K562 (cell line): ENCODE data around the gene SRGAP3. TPM values are rescaled to one million over a fixed set of nuclear protein-coding genes. Genes with fewer than 3 reads are reported as not detected.

Experiments
- ATAC-seq: fragments of 200-7000 bp; cut with Tn5 transposase; 3 replicates; pipeline ENCODE4 v1.9.1; 2020; ENCODE audit warnings: moderate library complexity
- BruUV-seq: library from RNA; stranded (reverse); fragments of 400-500 nt; replicated peaks from 2 replicates; lab custom pipeline; 2021; lab: Mats Ljungman, UMichigan
- CTCF ChIA-PET: fragments of 300-600 bp; formaldehyde crosslinking; extraction: SDS; loops from one replicate; lab custom pipeline; 2021; ENCODE audit warnings: low intra/inter-chr PET ratio; lab: Yijun Ruan, JAX
- POLR2A ChIA-PET: fragments of 300-600, 350-650 bp; sonication (Branson Sonifier 250); formaldehyde crosslinking; extraction: SDS; loops from one replicate; lab custom pipeline; 2021; ENCODE audit warnings: antibody characterized with exemption, inconsistent platforms; lab: Yijun Ruan, JAX
- DNase-seq, 4 experiments: peaks; one replicate each; pipeline versions ENCODE4 v3.0.0 to v3.0.0-alpha.2; 2011 to 2018; ENCODE audit warnings: low spot score in 3 of 4, mixed read lengths in 3 of 4; ENCODE audit errors: extremely low read depth in 1 of 4
- FAIRE-seq: peaks from 2 replicates; lab custom pipeline; 2011; peaks lifted over from hg19 to GRCh38; lab: Jason Lieb, UNC
- H2AFZ ChIP-seq: 2 replicates; pipeline ENCODE4 v1.6.0; 2011; ENCODE audit warnings: low read depth, low read length, control low read depth, inconsistent platforms
- H3K27ac ChIP-seq: fragments of 200-600 bp; 3 replicates; pipeline ENCODE4 v1.8.0; 2011; ENCODE audit warnings: low read depth, mild to moderate bottlenecking, control low read depth, inconsistent platforms, low read length, moderate library complexity, mixed read lengths; ENCODE audit errors: extremely low read depth
- H3K27me3 ChIP-seq, 2 experiments: fragments of 300-600 bp in 1 of 2; 2 replicates in 1 of 2; 3 replicates in 1 of 2; pipeline versions ENCODE4 v1.6.0 to v1.8.0; 2011; ENCODE audit warnings: inconsistent platforms in 2 of 2, low read length in 2 of 2, mild to moderate bottlenecking in 1 of 2, mixed read lengths in 1 of 2, moderate library complexity in 1 of 2; ENCODE audit not compliant: control insufficient read depth in 2 of 2, insufficient read depth in 2 of 2
- H3K36me3 ChIP-seq: fragments of 300-600 bp; 3 replicates; pipeline ENCODE4 v1.8.0; 2011; ENCODE audit warnings: mild to moderate bottlenecking, low read length, inconsistent platforms; ENCODE audit not compliant: control insufficient read depth, insufficient read depth
- H3K4me1 ChIP-seq, 2 experiments: fragments of 200-600 bp in 1 of 2; replicated peaks in 1 of 2; 2 replicates in 1 of 2; 3 replicates in 1 of 2; pipeline versions ENCODE4 v1.5.1 to v1.8.0; 2011; ENCODE audit warnings: inconsistent platforms in 2 of 2, low read length in 2 of 2, mild to moderate bottlenecking in 1 of 2, mixed read lengths in 1 of 2, moderate library complexity in 1 of 2; ENCODE audit not compliant: control insufficient read depth in 2 of 2, insufficient read depth in 2 of 2
- H3K4me2 ChIP-seq: 2 replicates; pipeline ENCODE4 v1.6.1; 2011; ENCODE audit warnings: low read length, control low read depth, inconsistent platforms, mixed read lengths; ENCODE audit not compliant: insufficient read depth
- H3K4me3 ChIP-seq: fragments of 200-600 bp; sonication (generic), shearing (Covaris generic); 2 replicates; pipeline ENCODE4 v1.5.1; 2016; ENCODE audit warnings: control low read depth, inconsistent platforms
- H3K79me2 ChIP-seq: fragments of 200-600 bp; 3 replicates; pipeline ENCODE4 v1.8.0; 2011; ENCODE audit warnings: low read length, inconsistent platforms; ENCODE audit not compliant: control insufficient read depth, insufficient read depth
- H3K9ac ChIP-seq, 2 experiments: 2 replicates each; pipeline versions ENCODE4 v1.6.0 to v1.6.1; 2011; ENCODE audit warnings: low read depth in 2 of 2, low read length in 2 of 2, control low read depth in 1 of 2, inconsistent platforms in 1 of 2, mild to moderate bottlenecking in 1 of 2, mixed read lengths in 1 of 2; ENCODE audit not compliant: insufficient read depth in 1 of 2
- H3K9me1 ChIP-seq: one replicate; pipeline ENCODE4 v1.6.0; 2011; ENCODE audit warnings: inconsistent platforms, mild to moderate bottlenecking, low read length, moderate library complexity; ENCODE audit not compliant: control insufficient read depth, insufficient read depth
- H3K9me3 ChIP-seq: replicated peaks from 2 replicates; pipeline ENCODE4 v1.5.1; 2011; ENCODE audit warnings: low read depth, low read length, inconsistent platforms; ENCODE audit not compliant: control insufficient read depth, insufficient read depth
- H4K20me1 ChIP-seq: replicated peaks from 2 replicates; pipeline ENCODE4 v1.6.1; 2011; ENCODE audit warnings: low read length, inconsistent platforms, mixed read lengths; ENCODE audit not compliant: control insufficient read depth, insufficient read depth
- C11orf30 ChIP-seq: fragments of 450-650 bp; IDR thresholded peaks from 2 replicates; pipeline ENCODE4 v1.6.1; 2016; ENCODE audit warnings: low read depth, mild to moderate bottlenecking
- HEY1 ChIP-seq: fragments of 250-450 bp; sonication (Bioruptor Pico); IDR thresholded peaks from 2 replicates; pipeline ENCODE4 v1.5.0; 2020; ENCODE audit warnings: mild to moderate bottlenecking, moderate library complexity, borderline replicate concordance
- KDM5B ChIP-seq: fragments of 200-600 bp; sonication (generic); IDR thresholded peaks from 2 replicates; pipeline ENCODE4 v1.6.1; 2012; ENCODE audit warnings: low read depth, mild to moderate bottlenecking, moderate library complexity, low read length, control low read depth, inconsistent platforms; ENCODE audit not compliant: insufficient replicate concordance
- NCOA4 ChIP-seq: fragments of 450-650 bp; IDR thresholded peaks from 2 replicates; pipeline ENCODE4 v1.6.1; 2018; ENCODE audit warnings: mild to moderate bottlenecking; ENCODE audit not compliant: partially characterized antibody
- NR2C2 ChIP-seq, 2 experiments: fragments of 200-800 bp in 1 of 2; sonication (Bioruptor generic) in 1 of 2; sonication (generic) in 1 of 2; formaldehyde crosslinking in 1 of 2; IDR thresholded peaks; 2 replicates each; pipeline versions ENCODE4 v1.6.1 to v1.8.0; 2016 to 2022; ENCODE audit warnings: mild to moderate bottlenecking in 1 of 2, missing compliant biosample characterization in 1 of 2, missing genetic modification characterization in 1 of 2, missing genetic modification reagents in 1 of 2
- PHTF2 ChIP-seq: fragments of 250-450 bp; sonication (Bioruptor Pico); IDR thresholded peaks from 2 replicates; pipeline ENCODE4 v1.5.0; 2021; ENCODE audit warnings: mild to moderate bottlenecking
- ZNF707 ChIP-seq: fragments of 250-450 bp; sonication (Bioruptor Pico); conservative IDR thresholded peaks from 2 replicates; pipeline ENCODE4 v1.8.0; 2022; ENCODE audit warnings: inconsistent platforms, mild to moderate bottlenecking, moderate library complexity
- WGBS: fragments of 100-300 bp; shearing (Covaris generic); methylation state at CpG from one replicate; pipeline ENCODE4 v1.1.6; 2016; ENCODE audit warnings: low coverage, mixed read lengths; ENCODE audit not compliant: insufficient coverage; ENCODE audit errors: missing lambda C conversion rate; 5-methylcytosine and 5-hydroxymethylcytosine counted together
- in situ Hi-C: fragments of 300-500 bp; cut with MboI; formaldehyde crosslinking; loops from 4 replicates; pipeline ENCODE4 v1.15.0; 2018; ENCODE audit warnings: inconsistent platforms, mixed read lengths
- intact Hi-C: fragments of 100-400 bp; cut with micrococcal nuclease; formaldehyde crosslinking; loops from 2 replicates; pipeline ENCODE4 v1.14.2; 2022
- polyA plus RNA-seq, 8 experiments: library from polyadenylated mRNA; depleted of rRNA in 4 of 8; stranded (reverse) in 5 of 8; unstranded in 3 of 8; fragments of >200 nt; fragmentation: Nextera tagmentation in 2 of 8; fragmentation: Illumina TruSeq in 1 of 8; extraction: Ambion mirVana in 2 of 8; extraction: Trizol in 1 of 8; gene quantifications; 2 replicates each; pipeline versions ENCODE4 v1.2.1 to v1.2.3, GENCODE V29; 2011 to 2014; ENCODE audit warnings: inconsistent platforms in 1 of 8, missing spikeins in 1 of 8
- total RNA-seq, 7 experiments: library from RNA; depleted of rRNA in 6 of 7; stranded (reverse); fragments of >200 nt in 6 of 7; fragmentation: Illumina TruSeq in 2 of 7; extraction: Trizol in 2 of 7; gene quantifications; 2 replicates each; pipeline versions ENCODE4 v1.2.1 to v1.2.3, GENCODE V29; 2011 to 2021; ENCODE audit warnings: low replicate concordance in 1 of 7
- TF ChIP-seq, protein P1 (sequence below): fragments of 250-450 bp; sonication (Bioruptor Pico); IDR thresholded peaks from 2 replicates; pipeline ENCODE4 v1.9.0; 2021; ENCODE audit warnings: mild to moderate bottlenecking
- TF ChIP-seq, protein P2 (sequence below): fragments of 450-650 bp; formaldehyde crosslinking; IDR thresholded peaks from 2 replicates; pipeline ENCODE4 v1.4.0; 2022; ENCODE audit warnings: missing genetic modification characterization
- TF ChIP-seq, protein P3 (sequence below): fragments of 450-650 bp; IDR thresholded peaks from 2 replicates; pipeline ENCODE4 v1.6.1; 2017; ENCODE audit warnings: antibody characterized with exemption
- TF ChIP-seq, protein P4 (sequence below): sonication (generic); formaldehyde crosslinking; IDR thresholded peaks from 2 replicates; pipeline ENCODE4 v1.8.0; 2022; ENCODE audit warnings: mild to moderate bottlenecking, missing genetic modification reagents, borderline replicate concordance

SRGAP3 gene
- total and polyA plus RNA-seq, 9 of the 15 experiments (the other 6 are each of a cell fraction or from before 2014, with no cell fraction given), result 0.11 to 0.85 (median 0.35) TPM; not detected in 2

DNA sequence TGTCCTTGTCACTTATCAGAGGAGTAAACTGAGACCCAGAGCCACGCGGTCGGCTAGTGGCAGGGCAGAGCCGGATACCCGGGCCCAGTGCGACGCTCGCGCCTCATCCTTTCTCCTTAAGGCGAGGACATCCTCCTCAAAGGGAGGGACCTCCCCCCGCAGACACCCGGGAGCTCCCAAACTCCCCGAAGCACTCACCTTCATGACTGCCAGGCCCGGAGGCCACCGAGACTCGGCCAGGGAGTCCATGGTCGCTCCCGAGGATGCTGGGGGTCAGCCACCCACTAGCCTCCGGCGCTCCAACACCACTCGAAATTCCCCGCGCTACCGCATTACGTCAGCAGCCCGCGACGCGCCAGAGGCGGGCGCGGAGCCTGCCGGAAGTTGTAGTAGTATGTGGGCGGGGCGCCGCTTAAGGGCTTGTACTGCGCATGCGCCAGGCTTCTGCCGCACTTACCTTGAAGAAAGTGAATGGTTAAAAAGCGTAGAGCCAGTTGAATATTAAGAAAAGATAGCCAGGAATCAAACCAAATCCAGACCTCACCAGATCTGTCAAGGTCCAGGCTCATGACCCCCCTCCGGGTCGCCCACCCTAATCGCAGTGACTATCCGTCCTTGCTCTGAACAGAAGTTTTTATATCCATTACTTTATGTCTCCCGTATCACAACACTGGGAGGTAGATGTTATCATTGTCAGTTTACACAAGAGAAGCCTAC, 286.2 kb downstream of the SRGAP3 start, which contains the start of gene RAD18 (continued):
- TF ChIP-seq NR2C2 (CRISPR knock-in tag; IDR thresholded peaks at IDR 0.05) (peak; percentile 14; the same call in 1 of the 2 replicates), NR2C2 (tag; IDR thresholded peaks at IDR 0.05) (peak; percentile 66), NCOA4 (no peak), ZNF707 (CRISPR knock-in tag) (no peak)
- TF ChIP-seq, protein P1, sequence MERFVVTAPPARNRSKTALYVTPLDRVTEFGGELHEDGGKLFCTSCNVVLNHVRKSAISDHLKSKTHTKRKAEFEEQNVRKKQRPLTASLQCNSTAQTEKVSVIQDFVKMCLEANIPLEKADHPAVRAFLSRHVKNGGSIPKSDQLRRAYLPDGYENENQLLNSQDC, result no peak

DNA sequence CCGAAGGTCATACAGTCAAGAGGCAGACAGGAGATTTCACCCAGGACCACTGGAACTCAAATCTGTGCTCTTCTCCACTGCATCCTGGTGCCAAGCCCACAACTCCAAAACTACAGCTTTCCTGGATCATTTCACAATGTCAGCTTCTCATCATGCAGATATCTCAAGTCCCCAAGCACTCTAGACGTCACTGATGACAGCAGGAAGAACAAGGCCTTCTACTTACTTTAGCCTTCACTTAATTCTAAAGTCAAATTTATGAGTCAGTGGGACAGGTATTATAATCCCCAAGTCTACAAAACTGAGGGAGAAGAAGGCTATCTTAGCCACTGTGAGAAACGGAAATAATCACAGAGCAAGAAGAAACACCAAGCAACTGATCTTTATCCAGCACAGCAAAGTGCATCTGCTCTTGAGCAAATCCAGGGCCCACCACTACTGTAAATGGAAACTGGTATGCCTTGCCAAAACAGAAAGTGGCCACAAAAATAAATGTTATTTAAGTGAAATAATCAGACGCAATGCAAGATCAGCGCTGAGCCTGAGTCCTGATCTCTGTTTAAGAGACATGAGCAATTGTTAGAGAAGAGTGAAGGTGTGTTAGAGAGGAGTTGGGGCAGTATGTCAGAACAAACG, 287.1 kb downstream of the SRGAP3 start:
- peak; percentile 55 for FAIRE-seq
- intact Hi-C loops, result loop anchor here (5.0 kb wide), 1 partner anchor 195 kb away; the partner anchor contains the start of gene OXTR
- CTCF ChIA-PET, result no interaction called here
- no peak for TF ChIP-seq HEY1 (CRISPR knock-in tag)
- no peak for TF ChIP-seq C11orf30
- TF ChIP-seq PHTF2, result no peak
- TF ChIP-seq, protein P2, sequence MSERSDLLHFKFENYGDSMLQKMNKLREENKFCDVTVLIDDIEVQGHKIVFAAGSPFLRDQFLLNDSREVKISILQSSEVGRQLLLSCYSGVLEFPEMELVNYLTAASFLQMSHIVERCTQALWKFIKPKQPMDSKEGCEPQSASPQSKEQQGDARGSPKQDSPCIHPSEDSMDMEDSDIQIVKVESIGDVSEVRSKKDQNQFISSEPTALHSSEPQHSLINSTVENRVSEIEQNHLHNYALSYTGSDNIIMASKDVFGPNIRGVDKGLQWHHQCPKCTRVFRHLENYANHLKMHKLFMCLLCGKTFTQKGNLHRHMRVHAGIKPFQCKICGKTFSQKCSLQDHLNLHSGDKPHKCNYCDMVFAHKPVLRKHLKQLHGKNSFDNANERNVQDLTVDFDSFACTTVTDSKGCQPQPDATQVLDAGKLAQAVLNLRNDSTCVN (CRISPR knock-in tag), result no peak
- TF ChIP-seq, protein P3, sequence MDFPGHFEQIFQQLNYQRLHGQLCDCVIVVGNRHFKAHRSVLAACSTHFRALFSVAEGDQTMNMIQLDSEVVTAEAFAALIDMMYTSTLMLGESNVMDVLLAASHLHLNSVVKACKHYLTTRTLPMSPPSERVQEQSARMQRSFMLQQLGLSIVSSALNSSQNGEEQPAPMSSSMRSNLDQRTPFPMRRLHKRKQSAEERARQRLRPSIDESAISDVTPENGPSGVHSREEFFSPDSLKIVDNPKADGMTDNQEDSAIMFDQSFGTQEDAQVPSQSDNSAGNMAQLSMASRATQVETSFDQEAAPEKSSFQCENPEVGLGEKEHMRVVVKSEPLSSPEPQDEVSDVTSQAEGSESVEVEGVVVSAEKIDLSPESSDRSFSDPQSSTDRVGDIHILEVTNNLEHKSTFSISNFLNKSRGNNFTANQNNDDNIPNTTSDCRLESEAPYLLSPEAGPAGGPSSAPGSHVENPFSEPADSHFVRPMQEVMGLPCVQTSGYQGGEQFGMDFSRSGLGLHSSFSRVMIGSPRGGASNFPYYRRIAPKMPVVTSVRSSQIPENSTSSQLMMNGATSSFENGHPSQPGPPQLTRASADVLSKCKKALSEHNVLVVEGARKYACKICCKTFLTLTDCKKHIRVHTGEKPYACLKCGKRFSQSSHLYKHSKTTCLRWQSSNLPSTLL, result no peak
- TF ChIP-seq, protein P4, sequence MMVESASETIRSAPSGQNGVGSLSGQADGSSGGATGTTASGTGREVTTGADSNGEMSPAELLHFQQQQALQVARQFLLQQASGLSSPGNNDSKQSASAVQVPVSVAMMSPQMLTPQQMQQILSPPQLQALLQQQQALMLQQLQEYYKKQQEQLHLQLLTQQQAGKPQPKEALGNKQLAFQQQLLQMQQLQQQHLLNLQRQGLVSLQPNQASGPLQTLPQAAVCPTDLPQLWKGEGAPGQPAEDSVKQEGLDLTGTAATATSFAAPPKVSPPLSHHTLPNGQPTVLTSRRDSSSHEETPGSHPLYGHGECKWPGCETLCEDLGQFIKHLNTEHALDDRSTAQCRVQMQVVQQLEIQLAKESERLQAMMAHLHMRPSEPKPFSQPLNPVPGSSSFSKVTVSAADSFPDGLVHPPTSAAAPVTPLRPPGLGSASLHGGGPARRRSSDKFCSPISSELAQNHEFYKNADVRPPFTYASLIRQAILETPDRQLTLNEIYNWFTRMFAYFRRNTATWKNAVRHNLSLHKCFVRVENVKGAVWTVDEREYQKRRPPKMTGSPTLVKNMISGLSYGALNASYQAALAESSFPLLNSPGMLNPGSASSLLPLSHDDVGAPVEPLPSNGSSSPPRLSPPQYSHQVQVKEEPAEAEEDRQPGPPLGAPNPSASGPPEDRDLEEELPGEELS (CRISPR knock-in tag), result no peak
- peak; percentile 8 for TF ChIP-seq KDM5B

More for the DNA sequence above, 287.1 kb downstream of the SRGAP3 start:
- Histone ChIP-seq H2AFZ (peak overlapping the region; percentile 91), H3K9ac (peak overlapping the region; percentile 80 to 89), H3K27ac (peak overlapping the region; percentile 72), H3K79me2 (peaks cover 59% of the 10 kb centered on the region), H3K27me3 (no peaks in the 10 kb centered on the region), H3K9me1 (no peaks in the 10 kb centered on the region), H3K4me2 (peak overlapping the region; percentile 95), H3K4me1 (peaks cover 5 to 19% of the 10 kb centered on the region in 2 experiments; a peak in 4 of 5 replicates), H3K9me3 (no peaks in the 10 kb centered on the region), H3K4me3 (peak overlapping the region; percentile 58), H4K20me1 (no peaks in the 10 kb centered on the region; the same call in 1 of the 2 replicates), H3K36me3 (peaks cover 44% of the 10 kb centered on the region; the same call in 2 of the 3 replicates)
- no TSS peak for BruUV-seq
- ATAC-seq (peak; percentile 54), DNase-seq (peak in 1 of 4 experiments; percentile 24)
- in situ Hi-C loops, result no loop called here
- WGBS, result 6% methylated on average over 6 of the region's 6 CpGs
- POLR2A ChIA-PET, result interaction anchor here (0.6 to 2.1 kb wide), 3 partner anchors 11 to 1781 kb away, joined by 4 to 7 read pairs (median 5); no protein-coding TSS in a partner anchor
